ENCODE data around the gene HSD17B12.

Gene HSD17B12

GRCh38 chr11:43903078-43903477, 222.5 kb downstream of the HSD17B12 start:
- H3K4ac ChIP-seq (ENCODE audit: low read length), result no peak overlapping the region
- H3K36me3 ChIP-seq (replicated peaks in 1 of 2; ENCODE audit: control insufficient read depth in 2 of 2, insufficient read depth in 2 of 2, low read length in 2 of 2), result peaks cover 13 to 64% of the 10 kb centered on the region in 2 donors
- H3K14ac ChIP-seq (ENCODE audit: low read length), result no peak overlapping the region
- H2AFZ ChIP-seq (ENCODE audit: low read length), result no peak overlapping the region
- H3K23ac ChIP-seq (ENCODE audit: low read depth, low read length, poor library complexity), result no peak overlapping the region
- no peak overlapping the region for H2BK15ac ChIP-seq (ENCODE audit: low read length)
- H2BK12ac ChIP-seq (ENCODE audit: low read length), result no peak overlapping the region
- no peak overlapping the region for H2BK120ac ChIP-seq (ENCODE audit: low read depth, low read length)
- H3K4me1 ChIP-seq (ENCODE audit: control insufficient read depth in 2 of 2, insufficient read depth in 1 of 2, low read depth in 1 of 2, low read length in 2 of 2), result peaks cover 2 to 14% of the 10 kb centered on the region in 2 donors
- no peak for DNase-seq (ENCODE audit: low spot score)
- no peak overlapping the region for H3K9ac ChIP-seq (ENCODE audit: low read depth, low read length, poor library complexity)
- no peak overlapping the region for H3K4me2 ChIP-seq (ENCODE audit: insufficient read depth, low read length, poor library complexity, severe bottlenecking)
- H4K91ac ChIP-seq (ENCODE audit: low read depth, low read length, poor library complexity), result no peak overlapping the region
- H4K8ac ChIP-seq (ENCODE audit: low read depth, low read length), result no peak overlapping the region
- no peaks in the 10 kb centered on the region for H3K79me1 ChIP-seq (ENCODE audit: low read depth, low read length)
- no CpG with 5 or more reads among the region's 2 CpGs for WGBS, 2 donors (ENCODE audit: extremely low coverage in 2 of 2, insufficient read length in 2 of 2, insufficient replicate concordance in 1 of 2)
- peaks cover 0 to 5% of the 10 kb centered on the region in 2 donors for H3K9me3 ChIP-seq (replicated peaks in 1 of 2; ENCODE audit: control insufficient read depth in 2 of 2, insufficient read depth in 1 of 2, low read depth in 1 of 2, low read length in 2 of 2)
- no peak overlapping the region for H2BK5ac ChIP-seq (ENCODE audit: low read length)
- no peak overlapping the region for H3K4me3 ChIP-seq (ENCODE audit: low read length in 2 of 2)
- no peaks in the 10 kb centered on the region for H3K27me3 ChIP-seq (ENCODE audit: control insufficient read depth in 3 of 3, insufficient read depth in 3 of 3, low read depth in 1 of 3, low read length in 3 of 3)
- H3K27ac ChIP-seq (replicated peaks; ENCODE audit: low read length), result no peak overlapping the region
- H2AK5ac ChIP-seq (ENCODE audit: low read depth, low read length), result no peak overlapping the region
- no peak overlapping the region for H3K18ac ChIP-seq (ENCODE audit: low read length)

GRCh38 chr11:43903969-43904368, 223.4 kb downstream of the HSD17B12 start:
- no peak overlapping the region for H2BK5ac ChIP-seq (ENCODE audit: low read length)
- DNase-seq (ENCODE audit: low spot score), result no peak
- H3K36me3 ChIP-seq (replicated peaks in 1 of 2; ENCODE audit: control insufficient read depth in 2 of 2, insufficient read depth in 2 of 2, low read length in 2 of 2), result peaks cover 10 to 59% of the 10 kb centered on the region in 2 donors
- H3K9me3 ChIP-seq (replicated peaks in 1 of 2; ENCODE audit: control insufficient read depth in 2 of 2, insufficient read depth in 1 of 2, low read depth in 1 of 2, low read length in 2 of 2), result peaks cover 0 to 5% of the 10 kb centered on the region in 2 donors
- no peak overlapping the region for H2BK120ac ChIP-seq (ENCODE audit: low read depth, low read length)
- H3K4me3 ChIP-seq (ENCODE audit: low read length in 2 of 2), result no peak overlapping the region
- H3K4ac ChIP-seq (ENCODE audit: low read length), result no peak overlapping the region
- no peak overlapping the region for H3K9ac ChIP-seq (ENCODE audit: low read depth, low read length, poor library complexity)
- no peak overlapping the region for H2BK15ac ChIP-seq (ENCODE audit: low read length)
- H3K14ac ChIP-seq (ENCODE audit: low read length), result no peak overlapping the region
- H3K4me2 ChIP-seq (ENCODE audit: insufficient read depth, low read length, poor library complexity, severe bottlenecking), result no peak overlapping the region
- no peak overlapping the region for H3K18ac ChIP-seq (ENCODE audit: low read length)
- H2AK5ac ChIP-seq (ENCODE audit: low read depth, low read length), result no peak overlapping the region
- no peak overlapping the region for H2BK12ac ChIP-seq (ENCODE audit: low read length)
- no peaks in the 10 kb centered on the region for H3K79me1 ChIP-seq (ENCODE audit: low read depth, low read length)
- H3K4me1 ChIP-seq (ENCODE audit: control insufficient read depth in 2 of 2, insufficient read depth in 1 of 2, low read depth in 1 of 2, low read length in 2 of 2), result peaks cover 2 to 14% of the 10 kb centered on the region in 2 donors
- H4K91ac ChIP-seq (ENCODE audit: low read depth, low read length, poor library complexity), result no peak overlapping the region
- H4K8ac ChIP-seq (ENCODE audit: low read depth, low read length), result no peak overlapping the region
- no peak overlapping the region for H2AFZ ChIP-seq (ENCODE audit: low read length)
- H3K27ac ChIP-seq (replicated peaks; ENCODE audit: low read length), result no peak overlapping the region
- no peak overlapping the region for H3K23ac ChIP-seq (ENCODE audit: low read depth, low read length, poor library complexity)
- WGBS, 2 donors (ENCODE audit: extremely low coverage in 2 of 2, insufficient read length in 2 of 2, insufficient replicate concordance in 1 of 2), result no CpG with 5 or more reads among the region's 4 CpGs
- H3K27me3 ChIP-seq (ENCODE audit: control insufficient read depth in 3 of 3, insufficient read depth in 3 of 3, low read depth in 1 of 3, low read length in 3 of 3), result no peaks in the 10 kb centered on the region

GRCh38 chr11:43904742-43905535, 224.4 kb downstream of the HSD17B12 start:
- no peaks in the 10 kb centered on the region for H3K9me3 ChIP-seq (replicated peaks in 1 of 2; ENCODE audit: control insufficient read depth in 2 of 2, insufficient read depth in 1 of 2, low read depth in 1 of 2, low read length in 2 of 2)
- H3K4me1 ChIP-seq (ENCODE audit: control insufficient read depth in 2 of 2, insufficient read depth in 1 of 2, low read depth in 1 of 2, low read length in 2 of 2), result peaks cover 2 to 14% of the 10 kb centered on the region in 2 donors
- no peaks in the 10 kb centered on the region for H3K27me3 ChIP-seq (ENCODE audit: control insufficient read depth in 3 of 3, insufficient read depth in 3 of 3, low read depth in 1 of 3, low read length in 3 of 3)
- no peak overlapping the region for H3K4me3 ChIP-seq (ENCODE audit: low read length in 2 of 2)
- no CpG with 5 or more reads among the region's 10 CpGs for WGBS, 2 donors (ENCODE audit: extremely low coverage in 2 of 2, insufficient read length in 2 of 2, insufficient replicate concordance in 1 of 2)
- no peak overlapping the region for H4K91ac ChIP-seq (ENCODE audit: low read depth, low read length, poor library complexity)
- H3K36me3 ChIP-seq (replicated peaks in 1 of 2; ENCODE audit: control insufficient read depth in 2 of 2, insufficient read depth in 2 of 2, low read length in 2 of 2), result peaks cover 6 to 58% of the 10 kb centered on the region in 2 donors
- H3K14ac ChIP-seq (ENCODE audit: low read length), result no peak overlapping the region
- no peak overlapping the region for H2AFZ ChIP-seq (ENCODE audit: low read length)
- H3K4me2 ChIP-seq (ENCODE audit: insufficient read depth, low read length, poor library complexity, severe bottlenecking), result no peak overlapping the region
- H2BK120ac ChIP-seq (ENCODE audit: low read depth, low read length), result no peak overlapping the region
- DNase-seq (ENCODE audit: low spot score), result no peak
- no peak overlapping the region for H3K23ac ChIP-seq (ENCODE audit: low read depth, low read length, poor library complexity)
- H3K4ac ChIP-seq (ENCODE audit: low read length), result no peak overlapping the region
- no peak overlapping the region for H2BK5ac ChIP-seq (ENCODE audit: low read length)
- H2BK12ac ChIP-seq (ENCODE audit: low read length), result no peak overlapping the region
- H2BK15ac ChIP-seq (ENCODE audit: low read length), result no peak overlapping the region
- no peak overlapping the region for H3K9ac ChIP-seq (ENCODE audit: low read depth, low read length, poor library complexity)
- H2AK5ac ChIP-seq (ENCODE audit: low read depth, low read length), result no peak overlapping the region
- no peak overlapping the region for H3K18ac ChIP-seq (ENCODE audit: low read length)
- H3K27ac ChIP-seq (replicated peaks; ENCODE audit: low read length), result no peak overlapping the region
- no peak overlapping the region for H4K8ac ChIP-seq (ENCODE audit: low read depth, low read length)
- no peaks in the 10 kb centered on the region for H3K79me1 ChIP-seq (ENCODE audit: low read depth, low read length)

- Histone ChIP-seq H3K9ac (ENCODE audit: low read depth, low read length, poor library complexity) (no peak overlapping the region), H3K9me3 (replicated peaks in 1 of 2; ENCODE audit: control insufficient read depth in 2 of 2, insufficient read depth in 1 of 2, low read depth in 1 of 2, low read length in 2 of 2) (no peaks in the 10 kb centered on the region), H3K36me3 (replicated peaks in 1 of 2; ENCODE audit: control insufficient read depth in 2 of 2, insufficient read depth in 2 of 2, low read length in 2 of 2) (peaks cover 6 to 57% of the 10 kb centered on the region in 2 donors), H3K4me3 (ENCODE audit: low read length in 2 of 2) (no peak overlapping the region), H4K91ac (ENCODE audit: low read depth, low read length, poor library complexity) (no peak overlapping the region), H2AFZ (ENCODE audit: low read length) (no peak overlapping the region), H2BK5ac (ENCODE audit: low read length) (no peak overlapping the region), H2BK15ac (ENCODE audit: low read length) (no peak overlapping the region), H3K4ac (ENCODE audit: low read length) (no peak overlapping the region), H3K27ac (replicated peaks; ENCODE audit: low read length) (no peak overlapping the region), H3K4me2 (ENCODE audit: insufficient read depth, low read length, poor library complexity, severe bottlenecking) (no peak overlapping the region), H2BK12ac (ENCODE audit: low read length) (no peak overlapping the region), H2AK5ac (ENCODE audit: low read depth, low read length) (no peak overlapping the region), H4K8ac (ENCODE audit: low read depth, low read length) (no peak overlapping the region), H3K27me3 (ENCODE audit: control insufficient read depth in 3 of 3, insufficient read depth in 3 of 3, low read depth in 1 of 3, low read length in 3 of 3) (no peaks in the 10 kb centered on the region), H3K18ac (ENCODE audit: low read length) (no peak overlapping the region), H3K79me1 (ENCODE audit: low read depth, low read length) (no peaks in the 10 kb centered on the region), H2BK120ac (ENCODE audit: low read depth, low read length) (no peak overlapping the region), H3K23ac (ENCODE audit: low read depth, low read length, poor library complexity) (no peak overlapping the region), H3K14ac (ENCODE audit: low read length) (no peak overlapping the region), H3K4me1 (ENCODE audit: control insufficient read depth in 2 of 2, insufficient read depth in 1 of 2, low read depth in 1 of 2, low read length in 2 of 2) (peaks cover 2 to 14% of the 10 kb centered on the region in 2 donors)
- DNase-seq (ENCODE audit: low spot score), result no peak
- no CpG with 5 or more reads among the region's 2 CpGs for WGBS, 2 donors (ENCODE audit: extremely low coverage in 2 of 2, insufficient read length in 2 of 2, insufficient replicate concordance in 1 of 2)
Observed at GRCh38 chr11:43905813-43906241, 225.3 kb downstream of the HSD17B12 start.
